Measurements from ENCODE around the gene TSR1. TPM values are rescaled to one million over a fixed set of nuclear protein-coding genes. Genes with fewer than 3 reads are reported as not detected.

The TSR1 gene
- total RNA-seq, 1 experiment from 2014 or later, result 74.3 TPM

- TF ChIP-seq ATF3 (CRISPR knock-in tag; conservative IDR thresholded peaks at IDR 0.05) (no peak), ZNF512 (CRISPR knock-in tag; IDR thresholded peaks at IDR 0.05; ENCODE audit: borderline replicate concordance) (no peak)
Measured at GRCh38 chr17:2385240-2386210, 49.3 kb upstream of the TSR1 start (continued).

GRCh38 chr17:2384439-2385127, 48.3 kb upstream of the TSR1 start:
- POLR2A ChIA-PET, result interaction anchor here (0.6 to 0.9 kb wide), 2 partner anchors 8 to 42 kb away, joined by 3 to 8 read pairs; no protein-coding TSS in a partner anchor
- no peak for DNase-seq (ENCODE audit: low spot score)
- peaks cover 25% of the 10 kb centered on the region for H3K4me1 Mint-ChIP-seq
- no peak overlapping the region for H3K4me3 Mint-ChIP-seq
- H3K36me3 Mint-ChIP-seq, result peaks cover 3% of the 10 kb centered on the region; the same call in 1 of the 2 replicates
- no peak for ATAC-seq
- no peak overlapping the region for H3K27ac Mint-ChIP-seq
- CTCF ChIA-PET, result interaction anchor here (0.7 to 7.4 kb wide), 7 partner anchors 8 to 32 kb away, joined by 3 to 268 read pairs (median 57); partner anchors contain the start of gene MNT
- no peaks in the 10 kb centered on the region for H3K27me3 Mint-ChIP-seq (ENCODE audit: low read depth)
- TF ChIP-seq E2F1 (CRISPR knock-in tag; IDR thresholded peaks at IDR 0.05) (no peak), SMAD4 (CRISPR knock-in tag; IDR thresholded peaks at IDR 0.05) (no peak), GTF2I (CRISPR knock-in tag; conservative IDR thresholded peaks at IDR 0.05) (no peak), ZNF263 (CRISPR knock-in tag; IDR thresholded peaks at IDR 0.05; ENCODE audit: low read depth) (no peak), CREB1 (CRISPR knock-in tag; IDR thresholded peaks at IDR 0.05) (no peak), ZMAT4 (CRISPR knock-in tag; IDR thresholded peaks at IDR 0.05) (no peak), ATF2 (CRISPR knock-in tag; IDR thresholded peaks at IDR 0.05; ENCODE audit: borderline replicate concordance, low read depth) (no peak), USF1 (CRISPR knock-in tag; IDR thresholded peaks at IDR 0.05) (no peak), OVOL2 (CRISPR knock-in tag; IDR thresholded peaks at IDR 0.05; ENCODE audit: borderline replicate concordance) (no peak), SMAD3 (CRISPR knock-in tag; IDR thresholded peaks at IDR 0.05; ENCODE audit: borderline replicate concordance) (no peak), MAX (CRISPR knock-in tag; IDR thresholded peaks at IDR 0.05) (no peak), USF2 (CRISPR knock-in tag; IDR thresholded peaks at IDR 0.05) (no peak)
- no peaks in the 10 kb centered on the region for H3K9me3 Mint-ChIP-seq
